ENCODE results near the gene CAMTA1. TPM values are rescaled to one million over a fixed set of nuclear protein-coding genes. Genes with fewer than 3 reads are reported as not detected.

CAMTA1 gene
- total RNA-seq, 1 donor from 2014 or later: 51.8 TPM

DNA sequence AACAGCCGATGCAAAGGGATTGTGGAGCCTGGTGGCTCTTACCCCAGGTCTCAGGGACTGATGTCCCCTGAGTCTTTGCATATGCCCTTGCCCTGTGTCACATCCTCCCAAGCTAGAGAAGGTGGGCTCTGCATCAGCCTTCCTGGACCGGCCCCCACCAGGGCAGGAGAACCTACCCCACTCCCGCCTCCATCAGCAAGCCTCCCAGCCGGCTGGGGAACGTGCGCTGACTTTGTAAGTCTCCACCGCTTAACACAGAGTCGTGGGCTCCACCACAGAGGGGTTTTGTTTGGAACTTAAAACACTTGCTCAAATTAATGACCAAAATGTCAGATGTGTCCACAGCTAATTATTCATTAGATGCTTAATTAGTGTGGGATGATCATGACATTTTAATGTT lies 730.6 kb downstream of the CAMTA1 start:
- no peak for DNase-seq (ENCODE audit: low spot score)

DNA sequence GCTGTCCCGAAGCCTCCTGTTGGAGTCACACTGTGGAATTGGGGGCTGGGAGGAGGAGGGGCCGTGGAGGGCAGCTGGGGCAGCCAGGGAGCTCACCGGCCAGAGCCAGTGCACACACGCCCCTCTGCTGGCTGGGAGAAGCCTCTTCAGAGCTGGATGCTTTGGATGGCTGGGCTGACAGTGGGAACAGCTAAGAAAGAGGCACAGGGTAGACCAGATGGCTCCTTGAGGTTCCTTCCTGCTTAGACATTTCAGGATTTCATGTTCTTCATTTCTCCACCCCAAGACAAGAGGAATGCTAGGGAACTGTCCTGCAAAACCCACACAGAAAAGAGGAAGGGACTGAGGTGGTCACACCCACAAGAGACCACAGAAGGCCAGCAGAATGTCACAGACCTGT lies 731.1 kb downstream of the CAMTA1 start:
- no peak for DNase-seq (ENCODE audit: low spot score)

DNA sequence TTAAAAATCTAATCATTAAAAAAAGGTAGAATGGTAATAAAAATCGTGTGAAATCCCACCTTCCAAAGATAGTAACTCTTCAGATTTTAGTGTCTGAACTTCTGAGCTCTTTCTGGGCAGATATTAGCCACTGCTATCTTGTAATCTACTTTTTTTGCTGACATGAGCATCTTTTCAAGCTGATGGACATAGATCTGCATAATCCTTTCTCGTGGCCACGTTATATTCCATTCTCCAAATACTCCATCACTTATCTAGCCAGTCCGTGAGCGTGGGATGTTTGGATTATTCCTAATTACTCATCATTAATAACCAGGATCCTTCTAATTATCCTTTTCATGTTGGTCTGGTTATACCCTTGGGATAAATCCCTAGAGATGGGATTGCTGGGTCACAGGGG lies 731.7 kb downstream of the CAMTA1 start:
- no peak for DNase-seq (ENCODE audit: low spot score)

DNA sequence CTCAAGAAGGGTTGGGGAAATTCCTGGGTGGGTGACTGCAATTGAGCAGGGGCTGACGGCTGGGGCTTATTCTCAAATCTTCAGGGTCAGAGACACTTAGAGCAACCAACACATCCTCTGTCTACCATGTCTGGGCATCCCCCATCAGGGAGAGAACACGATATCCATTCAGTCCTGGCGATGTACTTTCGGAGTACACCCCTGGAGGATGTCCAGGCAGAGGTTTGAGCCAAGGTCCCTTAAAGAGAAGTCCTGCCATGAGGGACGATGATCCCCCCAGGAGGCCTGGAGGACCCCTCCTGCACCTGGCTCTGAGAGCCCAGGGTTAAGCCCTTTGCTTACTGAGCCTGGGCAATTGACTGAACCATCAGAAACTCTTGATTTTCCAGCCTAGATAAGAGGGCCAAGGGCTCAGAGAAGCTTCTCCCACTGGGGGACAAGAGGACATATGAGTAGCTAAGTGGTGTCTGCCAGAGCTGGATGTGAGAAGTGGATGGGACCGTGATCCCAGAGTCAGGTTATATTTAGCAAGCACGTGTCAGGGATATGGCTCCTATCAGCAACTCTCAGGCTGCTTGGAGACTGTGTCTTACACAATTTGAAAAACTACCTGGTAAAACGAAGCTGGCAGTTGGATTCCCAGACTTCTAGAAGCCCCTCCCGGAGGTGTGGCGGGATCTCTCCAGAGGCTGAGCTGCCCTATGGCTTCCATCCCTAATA lies 732.5 kb downstream of the CAMTA1 start:
- no peak for DNase-seq (ENCODE audit: low spot score)

DNA sequence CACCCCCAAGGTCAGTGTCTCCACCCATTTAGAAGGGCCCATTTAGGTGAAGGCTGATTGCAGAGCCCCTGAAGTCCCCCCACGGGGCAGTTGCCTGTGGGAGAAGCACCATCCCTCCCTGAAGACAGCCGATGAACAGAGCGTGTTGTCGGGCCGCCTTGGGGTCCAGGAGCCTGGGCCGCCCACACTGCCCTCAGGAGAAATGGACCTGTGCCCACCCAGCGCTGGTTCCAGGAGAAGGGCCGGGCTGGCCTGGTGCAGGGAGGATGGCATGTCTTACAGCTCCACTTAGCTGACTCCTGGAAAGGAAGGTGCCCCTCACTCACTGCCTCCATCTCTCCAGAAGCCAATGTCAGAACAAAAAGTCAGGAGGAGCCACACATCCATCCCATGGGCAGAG lies 733.2 kb downstream of the CAMTA1 start:
- DNase-seq (ENCODE audit: low spot score): no peak

DNA sequence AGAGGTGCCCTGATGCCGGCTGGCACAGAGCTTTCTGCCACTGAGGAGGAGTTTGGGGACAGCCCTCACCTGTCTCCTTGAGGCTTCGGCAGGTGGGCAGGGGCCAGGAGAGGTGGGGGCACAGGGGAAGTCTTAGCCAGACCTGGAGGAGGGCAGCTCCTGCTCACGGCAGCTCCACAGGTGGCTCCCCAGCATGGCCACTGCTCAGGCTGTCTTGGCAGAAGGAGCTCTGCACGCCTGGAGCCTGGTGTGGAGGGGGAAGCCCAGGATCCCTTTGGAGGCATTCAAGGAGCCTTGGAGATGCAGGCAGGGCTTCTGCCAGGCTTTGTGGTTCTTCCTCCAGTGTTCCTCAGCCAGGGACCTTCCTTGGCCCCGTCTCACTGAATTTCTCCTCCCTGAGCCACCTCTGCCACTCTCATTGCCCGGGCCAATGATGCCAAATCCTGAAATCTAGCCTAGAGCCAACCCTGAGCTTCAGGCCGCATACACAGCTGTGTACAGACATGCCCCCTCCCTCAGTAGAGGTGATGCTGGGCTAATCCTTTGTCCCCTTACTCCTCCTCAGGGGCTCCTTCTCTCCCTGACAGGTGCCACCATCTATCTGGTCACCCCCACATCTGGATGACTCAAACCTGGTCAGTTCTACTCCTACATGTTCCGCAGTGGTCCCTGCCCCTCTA lies 734.1 kb downstream of the CAMTA1 start:
- DNase-seq (ENCODE audit: low spot score): no peak

DNA sequence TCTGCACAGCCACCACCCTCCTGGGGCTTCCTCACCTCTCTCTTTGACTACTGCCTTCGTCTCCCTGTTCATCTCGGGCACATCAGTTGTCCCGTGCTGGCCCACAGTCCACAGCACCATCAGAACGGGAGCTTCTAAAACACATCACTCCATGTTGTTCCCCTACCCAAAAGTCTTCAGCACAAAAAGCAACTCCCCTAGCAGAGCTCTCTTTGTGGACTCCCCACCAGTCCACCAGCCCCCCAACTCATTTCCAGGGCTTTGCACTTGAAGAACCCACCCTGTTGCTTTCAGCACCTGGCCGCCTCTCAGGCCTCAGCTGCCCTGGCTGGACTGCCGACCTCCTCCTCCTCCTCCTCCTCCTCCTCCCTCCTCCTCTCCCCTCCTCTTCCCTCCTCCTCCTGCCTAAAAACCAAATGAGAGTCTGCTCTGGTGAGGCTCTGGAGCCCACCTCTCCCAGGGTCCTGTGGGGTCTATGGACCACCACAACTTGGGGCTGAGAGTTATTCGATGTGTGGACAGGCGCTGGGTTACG lies 734.7 kb downstream of the CAMTA1 start:
- no peak for DNase-seq (ENCODE audit: low spot score)

DNA sequence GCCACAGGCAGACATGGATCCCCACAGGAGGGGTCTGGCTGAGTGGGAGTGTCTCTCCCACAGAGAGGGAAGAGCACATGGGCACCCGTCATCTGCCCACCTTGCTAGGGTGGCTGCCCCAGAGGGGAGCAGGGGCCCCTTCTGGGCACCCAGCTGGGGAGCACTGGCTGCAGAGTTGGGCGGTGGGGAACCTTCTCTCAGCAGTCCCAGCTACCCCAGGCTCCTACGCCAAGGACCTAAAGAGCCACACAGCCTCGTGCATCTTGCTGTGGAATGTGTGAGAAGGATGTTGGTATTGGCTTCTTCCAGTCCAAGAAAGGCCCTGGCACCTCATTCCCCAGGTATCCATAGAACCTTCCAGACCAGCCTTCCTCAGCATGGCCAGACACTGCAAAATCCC lies 735.2 kb downstream of the CAMTA1 start:
- DNase-seq (ENCODE audit: low spot score): no peak

DNA sequence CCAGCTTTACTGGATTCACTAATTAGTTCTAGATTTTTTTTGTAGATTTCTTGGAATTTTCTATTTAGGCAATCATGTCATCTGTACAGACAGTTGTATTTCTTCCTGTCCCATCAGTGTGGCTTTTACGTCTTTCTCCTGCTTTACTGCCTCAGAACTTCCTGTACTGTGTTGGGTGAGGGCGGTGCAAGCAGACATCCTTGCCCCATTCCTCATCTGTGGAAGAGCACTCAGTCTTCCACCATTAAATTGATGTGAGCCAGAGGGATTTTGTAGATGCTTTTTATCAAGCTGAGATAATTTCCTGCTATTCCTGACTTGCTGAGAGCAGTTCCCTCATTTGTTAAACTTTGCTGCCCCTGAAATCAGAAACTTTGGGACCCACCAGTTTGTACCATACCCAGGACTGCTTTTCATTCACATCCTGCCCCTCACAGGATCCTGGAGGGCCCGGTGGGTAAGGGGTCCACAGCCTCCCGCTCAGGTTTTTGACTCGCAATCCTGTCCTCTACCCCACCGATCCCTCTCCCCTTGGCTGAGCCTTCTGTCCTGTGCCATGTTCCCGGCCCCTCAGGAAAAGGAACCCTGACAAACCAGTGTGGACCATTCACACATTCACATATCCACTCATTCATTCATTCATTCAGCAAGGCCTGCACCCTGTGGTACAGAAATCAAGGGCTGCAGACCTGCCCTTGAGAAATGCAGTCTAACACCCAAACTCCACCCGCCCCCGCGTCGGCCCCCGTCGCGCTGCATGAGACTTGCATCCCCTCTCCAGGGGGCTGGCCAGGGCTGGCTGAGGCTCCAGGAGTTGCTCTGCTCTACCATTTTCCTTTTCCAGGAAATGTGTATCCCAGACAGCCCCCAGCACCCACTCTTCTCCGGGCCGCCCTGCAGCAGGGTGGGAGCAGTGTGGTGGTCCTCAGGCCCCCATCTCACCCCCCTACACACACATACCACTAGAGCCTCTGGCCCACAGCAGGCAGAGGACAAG lies 739.4 kb downstream of the CAMTA1 start:
- no peak for DNase-seq (ENCODE audit: low spot score)

DNA sequence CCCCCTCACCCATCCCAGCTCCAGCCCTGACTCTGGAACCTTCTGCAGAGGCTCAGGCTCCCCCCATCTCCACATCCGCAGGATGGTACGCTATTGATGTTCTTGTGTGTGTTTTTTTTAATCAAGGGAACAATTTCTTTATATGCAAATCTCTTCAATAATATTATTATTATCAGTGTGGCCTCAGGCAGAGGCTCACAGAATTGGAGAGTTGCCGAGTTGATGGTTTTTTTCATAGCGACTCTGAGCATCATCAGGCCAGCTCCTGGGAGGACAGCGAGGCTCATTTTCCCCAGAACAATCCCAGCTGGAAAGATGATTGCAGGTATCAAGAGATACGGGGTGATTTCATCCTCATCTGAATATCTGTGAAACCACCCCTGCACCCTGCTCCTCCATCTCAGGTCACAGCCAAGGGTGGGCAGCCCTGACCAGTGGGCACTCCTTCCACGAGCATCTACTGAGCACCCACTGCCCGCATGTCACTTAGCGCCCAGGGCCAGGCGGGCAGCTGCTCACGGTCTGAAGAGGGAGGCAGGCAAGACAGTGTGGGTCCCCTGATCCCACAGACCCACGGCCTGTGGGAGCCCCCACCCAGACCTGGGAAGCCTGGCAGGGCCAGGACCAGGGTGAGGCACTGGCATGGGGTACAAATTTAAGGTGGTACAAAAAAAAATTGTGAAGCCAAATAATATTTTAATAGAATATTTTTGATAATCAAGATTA lies 740.2 kb downstream of the CAMTA1 start:
- DNase-seq (ENCODE audit: low spot score): no peak

DNA sequence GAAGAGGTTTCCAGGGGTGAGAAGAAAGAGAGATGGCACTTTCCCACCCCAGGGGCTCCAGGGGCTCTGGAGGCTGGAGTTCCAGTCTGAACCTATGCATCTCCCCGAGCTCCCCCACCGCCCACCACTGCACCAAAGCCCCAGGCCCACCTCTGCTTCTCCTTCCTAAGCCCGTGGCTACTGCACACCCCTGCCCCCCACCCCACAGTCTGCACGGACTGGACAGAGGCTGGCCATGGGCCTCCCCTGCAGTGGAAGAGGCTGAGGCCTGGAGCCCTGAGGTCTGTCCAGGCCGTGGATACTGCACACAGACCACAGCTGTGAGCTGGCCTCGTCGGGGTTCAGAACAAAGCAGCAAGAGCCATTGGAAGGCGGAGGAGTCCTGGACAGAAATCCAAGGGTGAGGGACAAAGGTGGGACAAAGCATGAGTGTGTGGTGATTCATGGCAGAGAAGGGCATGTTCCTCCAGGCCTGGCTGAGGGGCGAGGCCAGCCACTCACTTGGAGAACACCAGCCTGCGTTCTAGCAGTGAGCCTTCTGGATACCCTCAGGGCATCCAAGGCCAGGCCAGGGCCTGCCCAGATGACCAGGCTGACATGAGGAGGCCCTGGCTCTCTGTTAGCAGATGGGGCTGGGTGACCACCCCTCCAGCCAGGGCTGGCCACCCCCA lies 741.1 kb downstream of the CAMTA1 start:
- DNase-seq (ENCODE audit: low spot score): no peak

DNA sequence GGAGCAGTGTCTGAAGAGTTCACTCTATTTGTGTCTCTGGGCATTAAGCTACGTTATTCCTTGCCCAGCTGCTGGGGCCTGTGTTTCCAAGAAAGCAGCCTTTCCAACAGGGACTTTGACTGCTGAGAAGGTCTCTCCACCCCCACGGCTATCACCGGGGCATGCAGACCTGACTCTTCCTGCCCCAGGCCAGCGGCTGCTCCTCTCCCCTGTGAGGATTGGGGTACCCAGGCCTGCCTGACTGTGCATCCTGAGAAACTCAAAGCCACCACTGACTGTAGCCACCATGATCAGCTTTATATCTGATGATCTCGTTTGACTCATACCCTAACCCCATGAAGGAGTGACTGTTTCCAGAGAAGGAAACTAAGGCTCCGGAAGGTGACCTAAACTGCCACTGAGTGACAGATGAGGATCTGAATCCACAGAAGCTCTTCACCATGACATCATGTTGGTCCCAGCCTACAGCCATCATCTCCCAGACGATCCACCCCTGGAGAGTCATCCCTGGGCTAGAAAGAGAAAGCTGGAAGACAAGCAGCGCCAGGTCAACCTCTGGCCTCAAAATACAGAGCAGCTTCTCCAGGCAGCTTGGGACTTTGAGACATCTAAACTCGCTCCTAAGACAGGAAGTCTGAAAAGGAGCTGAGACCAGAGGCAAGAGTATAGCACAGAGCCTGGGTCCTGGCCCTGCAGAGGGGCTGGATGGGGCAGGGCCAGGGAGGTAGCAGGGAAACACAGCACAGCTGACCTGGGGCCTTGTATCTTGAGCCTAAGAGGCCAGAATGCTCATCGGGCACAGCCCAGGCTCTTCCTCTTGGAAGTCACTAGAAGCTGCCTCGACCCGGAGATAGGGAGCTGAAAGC lies 741.8 kb downstream of the CAMTA1 start:
- DNase-seq (ENCODE audit: low spot score): no peak

DNA sequence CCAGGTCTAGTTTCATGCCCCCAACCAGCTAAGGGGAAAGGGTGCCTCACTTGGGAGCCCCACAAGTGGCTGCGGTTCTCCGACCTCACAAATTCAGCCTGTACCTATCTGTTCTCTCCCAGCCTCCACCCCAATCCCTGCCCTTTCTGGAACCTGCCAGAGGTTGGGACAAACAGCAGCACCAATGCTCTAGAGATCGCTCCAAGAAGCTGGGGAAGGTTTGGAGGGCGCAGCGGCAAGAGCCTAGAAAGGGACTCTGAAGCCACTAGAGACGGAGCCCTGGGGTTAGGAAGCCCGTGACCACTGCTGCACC lies 742.4 kb downstream of the CAMTA1 start:
- DNase-seq (ENCODE audit: low spot score): no peak

DNA sequence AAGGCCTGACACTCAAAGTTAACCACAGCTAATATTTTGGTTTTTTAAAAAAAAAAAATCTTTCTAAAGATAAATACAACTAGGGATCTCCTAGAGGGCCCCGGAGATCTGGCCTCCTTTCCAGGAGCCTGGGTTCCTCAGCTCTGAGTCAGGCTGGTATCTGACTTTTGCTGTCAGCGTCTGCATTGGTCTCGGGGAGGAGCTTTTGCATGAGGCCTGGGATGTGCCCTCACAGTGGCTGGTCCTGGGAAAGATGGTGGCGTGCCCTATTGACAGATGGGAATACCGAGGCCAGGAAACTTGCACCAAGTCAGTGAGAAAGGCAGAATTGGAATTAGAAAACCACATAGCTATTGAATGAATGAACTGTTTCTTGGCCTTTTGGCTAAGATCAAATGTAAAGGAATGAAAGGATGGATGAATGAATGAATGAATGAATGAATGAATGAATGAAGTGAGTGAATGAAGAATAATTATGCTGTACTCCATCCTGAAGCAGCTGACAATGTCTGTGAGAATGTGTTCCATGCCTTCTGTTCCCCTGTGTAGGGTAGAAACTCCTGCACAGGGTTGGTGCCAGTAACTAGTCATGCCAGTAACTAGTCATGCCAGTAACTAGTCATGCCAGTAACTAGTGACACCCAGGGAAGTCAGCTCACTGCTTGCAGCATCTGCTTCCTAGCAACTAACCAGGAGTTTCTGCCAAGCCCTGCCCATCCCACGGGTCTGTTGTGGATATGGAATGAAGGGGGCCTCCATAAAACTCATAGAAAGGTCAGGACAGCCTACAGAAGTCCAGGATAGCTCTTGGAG lies 743.3 kb downstream of the CAMTA1 start:
- DNase-seq (ENCODE audit: low spot score): no peak

DNA sequence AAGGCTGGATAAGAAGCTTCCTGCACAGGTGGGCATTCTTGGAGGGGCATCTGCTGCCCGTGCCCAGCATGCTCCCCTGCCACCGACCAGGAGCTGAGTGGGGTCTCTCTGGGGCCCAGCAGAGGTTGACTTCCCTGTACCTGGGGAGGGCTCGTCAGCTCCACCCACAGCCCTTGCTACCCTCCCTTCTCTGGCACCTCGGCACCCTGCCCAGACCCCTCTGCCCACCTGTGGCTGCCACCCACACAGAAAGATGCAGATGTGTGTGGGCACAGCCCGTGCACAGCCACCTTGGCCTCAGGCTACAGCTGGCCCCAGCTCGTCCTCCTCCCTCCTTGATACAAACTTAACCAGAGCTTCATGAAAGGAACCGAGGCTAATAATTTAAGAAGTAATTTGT lies 744.7 kb downstream of the CAMTA1 start:
- DNase-seq (ENCODE audit: low spot score): no peak

DNA sequence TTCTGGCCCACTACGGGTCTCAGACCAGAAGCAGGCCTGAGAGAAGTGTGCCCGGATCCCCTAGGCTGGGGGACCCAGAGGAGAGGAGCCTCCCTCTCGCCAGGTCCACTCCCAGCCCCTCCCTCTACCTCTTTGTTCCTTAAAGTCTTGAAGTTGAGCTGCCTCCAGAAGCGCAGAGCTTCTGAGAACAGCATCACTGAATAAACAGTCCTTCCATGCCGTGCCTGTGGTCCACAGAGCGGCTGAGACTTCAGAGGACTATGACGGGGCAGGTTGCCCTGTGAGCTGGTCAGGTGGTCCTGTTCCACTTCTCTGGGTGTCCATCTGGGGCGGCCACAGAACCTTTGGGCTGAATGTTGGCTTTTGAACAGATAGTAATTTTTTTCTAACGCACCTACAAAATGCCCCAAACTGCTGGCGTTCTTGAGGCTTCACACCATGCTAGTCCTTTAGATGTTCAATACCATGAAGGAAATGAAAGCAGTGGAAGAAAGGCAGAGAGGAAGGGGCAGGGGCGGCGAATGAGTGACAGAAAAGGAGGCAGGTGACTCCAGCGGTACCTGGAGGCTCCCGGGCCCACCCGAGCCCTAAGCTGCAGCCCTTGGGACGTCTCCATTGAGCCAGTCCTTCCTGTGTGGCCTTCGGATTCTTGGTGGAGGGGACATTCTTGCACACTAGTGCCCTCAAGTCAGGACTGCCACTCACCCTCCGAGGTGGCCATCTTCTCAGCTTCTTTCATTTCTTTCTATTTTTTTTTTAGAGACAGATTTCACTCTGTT lies 746.5 kb downstream of the CAMTA1 start:
- no peak for DNase-seq (ENCODE audit: low spot score)

DNA sequence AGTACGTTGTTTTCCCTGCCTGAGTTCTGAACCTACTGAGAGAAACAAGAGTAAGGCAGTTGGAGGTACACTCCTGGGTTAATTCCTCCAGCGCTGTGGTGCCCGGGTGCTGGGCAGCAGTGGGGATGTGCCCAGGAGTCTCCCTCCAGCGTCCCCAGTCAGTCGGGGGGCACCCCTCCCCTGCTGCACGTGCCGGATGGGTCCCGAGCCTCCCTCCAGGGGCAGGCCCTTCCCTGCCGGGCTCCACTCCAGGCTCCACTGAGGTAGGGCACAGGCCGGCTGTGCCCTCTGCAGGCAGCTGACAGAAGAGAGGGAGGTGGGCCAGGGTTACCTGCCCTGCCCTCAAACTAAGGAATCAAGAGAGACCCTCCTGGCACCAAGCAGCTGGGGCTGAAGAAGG lies 747.8 kb downstream of the CAMTA1 start:
- DNase-seq (ENCODE audit: low spot score): no peak

All from mesenteric fat pad (tissue), 1 donor.